Muscle layer of duodenum (tissue), 2 donors: ENCODE data around the gene ZNF575.

Experiments used
- H3K27ac ChIP-seq: one replicate; pipeline ENCODE4 v1.7.0; 2013; ENCODE audit warnings: mild to moderate bottlenecking, low read length
- H3K27me3 ChIP-seq: one replicate; pipeline ENCODE4 v1.7.0; 2013; ENCODE audit warnings: low read depth, mild to moderate bottlenecking, control low read depth, low read length
- H3K36me3 ChIP-seq, 2 donors: one replicate each; pipeline ENCODE4 v1.7.0; 2013; ENCODE audit warnings: low read length in 2 of 2, control low read depth in 1 of 2, mild to moderate bottlenecking in 1 of 2; ENCODE audit not compliant: insufficient read depth in 2 of 2, control insufficient read depth in 1 of 2
- H3K4me1 ChIP-seq, 2 donors: one replicate each; pipeline ENCODE4 v1.7.0; 2013; ENCODE audit warnings: low read length in 2 of 2, mild to moderate bottlenecking in 2 of 2, control low read depth in 1 of 2, moderate library complexity in 1 of 2; ENCODE audit not compliant: insufficient read depth in 2 of 2, control insufficient read depth in 1 of 2
- H3K4me3 ChIP-seq, 2 donors: one replicate each; pipeline ENCODE4 v1.7.0; 2013; ENCODE audit warnings: low read length in 2 of 2, low read depth in 1 of 2, mild to moderate bottlenecking in 1 of 2
- H3K9me3 ChIP-seq, 2 donors: one replicate each; pipeline ENCODE4 v1.7.0; 2013; ENCODE audit warnings: low read length in 2 of 2, control low read depth in 1 of 2, mild to moderate bottlenecking in 1 of 2; ENCODE audit not compliant: control insufficient read depth in 1 of 2
- donor health status: healthy.

ZNF575 gene

GRCh38 chr19:43561139-43561970 is 28.4 kb downstream of the ZNF575 start:
- no peak overlapping the region for H3K27ac ChIP-seq

DNA sequence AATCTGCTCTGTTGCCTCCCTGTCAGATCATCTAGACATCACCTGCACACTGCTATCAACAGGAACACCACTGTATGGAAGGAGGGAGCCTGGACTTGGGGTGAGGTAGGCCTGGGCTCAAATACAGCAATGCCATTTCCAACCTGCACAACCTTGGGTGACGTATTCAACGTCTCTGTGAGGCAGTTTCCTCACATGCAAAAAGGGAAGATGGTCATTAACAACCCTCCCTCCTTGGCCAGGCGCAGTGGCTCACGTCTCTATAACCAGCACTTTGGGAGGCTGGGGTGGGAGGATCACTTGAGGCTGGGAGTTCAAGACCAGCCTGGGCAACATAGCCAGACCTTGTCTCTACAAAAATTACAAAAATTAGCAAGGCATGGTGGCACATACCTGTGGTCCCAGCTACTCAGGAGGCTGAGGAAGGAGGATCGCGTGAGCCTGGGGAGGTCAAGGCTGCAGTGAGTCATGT is 29.3 kb downstream of the ZNF575 start:
- no peaks in the 10 kb centered on the region for H3K27me3 ChIP-seq
- no peaks in the 10 kb centered on the region for H3K9me3 ChIP-seq
- H3K4me1 ChIP-seq: peaks cover 0 to 10% of the 10 kb centered on the region in 2 donors
- peak overlapping the region; percentile 23 for H3K27ac ChIP-seq
- H3K4me3 ChIP-seq: no peak overlapping the region
- peaks cover 0 to 20% of the 10 kb centered on the region in 2 donors for H3K36me3 ChIP-seq

More at GRCh38 chr19:43561139-43561970, 28.4 kb downstream of the ZNF575 start:
- no peaks in the 10 kb centered on the region for H3K27me3 ChIP-seq
- H3K36me3 ChIP-seq: peaks cover 0 to 20% of the 10 kb centered on the region in 2 donors
- no peaks in the 10 kb centered on the region for H3K9me3 ChIP-seq
- no peak overlapping the region for H3K4me3 ChIP-seq
- peaks cover 0 to 10% of the 10 kb centered on the region in 2 donors for H3K4me1 ChIP-seq

GRCh38 chr19:43562698-43563241 is 29.8 kb downstream of the ZNF575 start:
- Histone ChIP-seq H3K36me3 (peaks cover 0 to 20% of the 10 kb centered on the region in 2 donors), H3K4me1 (peaks cover 0 to 10% of the 10 kb centered on the region in 2 donors), H3K27ac (peak overlapping the region; percentile 23), H3K9me3 (no peaks in the 10 kb centered on the region), H3K27me3 (no peaks in the 10 kb centered on the region), H3K4me3 (no peak overlapping the region)

DNA sequence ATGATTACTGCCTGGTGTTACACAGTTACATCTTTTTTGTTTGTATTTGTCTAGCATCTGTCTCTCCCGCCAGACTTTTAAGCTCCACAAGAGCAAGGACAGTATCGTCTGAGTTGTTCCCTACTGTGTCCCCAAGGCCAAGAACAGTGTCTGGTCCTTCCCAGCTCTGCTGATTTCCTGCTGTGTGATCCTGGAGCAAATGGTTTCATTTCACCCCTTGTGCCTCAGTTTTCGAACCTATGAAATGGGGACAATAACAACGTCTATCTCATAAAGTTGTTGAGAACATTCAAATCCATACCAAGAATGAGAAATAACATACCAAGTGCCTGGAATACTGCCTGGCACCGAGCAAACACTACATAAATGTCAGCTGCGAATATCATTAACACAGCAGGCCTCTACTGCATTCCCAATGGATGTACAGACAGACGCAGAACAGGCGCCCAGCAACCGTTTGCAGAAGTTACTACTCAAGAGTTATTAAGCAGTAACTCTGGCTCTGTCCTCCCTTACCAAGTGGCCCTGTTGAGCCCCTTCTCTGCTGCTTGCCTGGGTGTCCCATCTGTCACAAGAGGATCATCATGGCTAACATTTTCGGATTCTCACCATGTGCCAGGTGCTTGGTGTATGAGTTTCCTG is 30.9 kb downstream of the ZNF575 start:
- Histone ChIP-seq H3K27ac (no peak overlapping the region), H3K4me1 (peaks cover 0 to 10% of the 10 kb centered on the region in 2 donors), H3K4me3 (no peak overlapping the region), H3K36me3 (peaks cover 0 to 20% of the 10 kb centered on the region in 2 donors), H3K27me3 (no peaks in the 10 kb centered on the region), H3K9me3 (no peaks in the 10 kb centered on the region)

GRCh38 chr19:43564800-43565199 is 31.8 kb downstream of the ZNF575 start:
- Histone ChIP-seq H3K27me3 (no peaks in the 10 kb centered on the region), H3K27ac (no peak overlapping the region), H3K9me3 (no peaks in the 10 kb centered on the region), H3K4me3 (no peak overlapping the region), H3K36me3 (peaks cover 0 to 15% of the 10 kb centered on the region in 2 donors), H3K4me1 (peaks cover 0 to 10% of the 10 kb centered on the region in 2 donors)

DNA sequence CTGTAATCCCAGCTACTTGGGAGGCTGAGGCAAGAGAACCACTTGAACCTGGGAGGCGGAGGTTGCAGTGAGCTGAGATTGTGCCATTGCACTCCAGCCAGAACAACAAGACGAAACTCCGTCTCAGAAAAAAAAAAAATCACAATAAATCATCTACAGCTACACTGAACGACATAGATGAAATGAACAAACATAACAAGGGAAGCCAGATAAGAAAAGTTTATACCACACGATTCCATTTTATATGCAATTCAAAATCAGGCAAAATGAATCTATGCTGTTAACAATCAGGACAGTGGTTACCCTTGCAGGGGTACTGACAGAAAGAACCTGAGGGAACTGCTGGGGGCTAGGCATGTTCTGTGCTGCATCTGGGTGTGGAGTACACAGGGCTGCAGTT is 36.7 kb downstream of the ZNF575 start:
- Histone ChIP-seq H3K27me3 (no peaks in the 10 kb centered on the region), H3K36me3 (peaks cover 3 to 4% of the 10 kb centered on the region in 2 donors), H3K27ac (no peak overlapping the region), H3K4me1 (peaks cover 3 to 5% of the 10 kb centered on the region in 2 donors), H3K9me3 (no peaks in the 10 kb centered on the region), H3K4me3 (no peak overlapping the region)

DNA sequence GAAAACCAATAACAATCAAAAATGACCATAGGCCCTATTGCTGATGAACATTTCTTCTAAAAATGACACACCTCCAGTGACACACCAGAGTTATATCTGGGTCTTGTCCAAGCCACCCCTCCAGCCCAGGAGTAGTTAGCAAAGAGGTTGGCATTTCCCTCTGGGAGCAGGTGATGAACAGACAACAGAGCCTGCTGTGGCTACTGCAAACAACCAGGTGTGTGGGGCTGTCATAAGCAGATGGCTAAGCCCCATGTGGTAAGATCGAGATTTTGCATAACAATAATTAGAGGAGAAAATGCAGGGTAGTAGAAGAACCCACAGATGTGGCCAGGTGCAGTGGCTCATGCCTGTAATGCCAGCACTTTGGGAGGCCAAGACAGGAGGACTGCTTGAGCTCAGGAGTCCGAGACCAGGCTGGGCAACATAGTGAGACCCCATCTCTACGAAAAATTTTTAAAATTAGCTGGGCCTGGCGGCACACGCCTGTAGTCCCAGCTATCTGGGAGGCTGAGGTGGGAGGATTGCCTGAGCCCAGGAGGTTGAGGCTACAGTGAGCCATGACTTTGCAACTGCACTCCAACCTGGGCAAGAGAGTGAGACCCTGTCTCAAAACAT is 37.3 kb downstream of the ZNF575 start:
- Histone ChIP-seq H3K36me3 (peaks cover 3 to 4% of the 10 kb centered on the region in 2 donors), H3K9me3 (no peaks in the 10 kb centered on the region), H3K27ac (no peak overlapping the region), H3K4me1 (peaks cover 7 to 9% of the 10 kb centered on the region in 2 donors), H3K4me3 (no peak overlapping the region), H3K27me3 (no peaks in the 10 kb centered on the region)

DNA sequence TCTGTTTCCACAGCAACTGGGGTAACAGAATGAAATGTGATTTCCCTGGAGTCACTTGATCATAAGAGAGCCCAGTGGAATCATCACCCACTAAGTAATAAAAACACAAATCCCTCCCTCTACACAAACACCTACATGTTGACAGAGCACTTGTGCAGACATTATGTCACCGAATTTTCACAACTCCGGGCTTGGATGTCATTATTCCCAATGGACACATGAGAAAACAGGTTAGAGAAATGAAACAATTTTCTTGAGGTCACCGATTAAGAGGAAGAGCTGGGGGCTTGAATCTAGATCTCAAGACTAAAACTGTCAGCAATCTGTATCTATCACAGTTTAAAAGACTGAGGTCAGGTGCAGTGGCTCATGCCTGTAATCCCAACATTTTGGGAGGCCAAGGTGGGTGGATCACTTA is 39.2 kb downstream of the ZNF575 start:
- H3K4me1 ChIP-seq: peaks cover 7 to 9% of the 10 kb centered on the region in 2 donors
- H3K27me3 ChIP-seq: no peaks in the 10 kb centered on the region
- H3K9me3 ChIP-seq: no peaks in the 10 kb centered on the region
- H3K36me3 ChIP-seq: peaks cover 3 to 4% of the 10 kb centered on the region in 2 donors
- H3K27ac ChIP-seq: no peak overlapping the region
- H3K4me3 ChIP-seq: no peak overlapping the region

DNA sequence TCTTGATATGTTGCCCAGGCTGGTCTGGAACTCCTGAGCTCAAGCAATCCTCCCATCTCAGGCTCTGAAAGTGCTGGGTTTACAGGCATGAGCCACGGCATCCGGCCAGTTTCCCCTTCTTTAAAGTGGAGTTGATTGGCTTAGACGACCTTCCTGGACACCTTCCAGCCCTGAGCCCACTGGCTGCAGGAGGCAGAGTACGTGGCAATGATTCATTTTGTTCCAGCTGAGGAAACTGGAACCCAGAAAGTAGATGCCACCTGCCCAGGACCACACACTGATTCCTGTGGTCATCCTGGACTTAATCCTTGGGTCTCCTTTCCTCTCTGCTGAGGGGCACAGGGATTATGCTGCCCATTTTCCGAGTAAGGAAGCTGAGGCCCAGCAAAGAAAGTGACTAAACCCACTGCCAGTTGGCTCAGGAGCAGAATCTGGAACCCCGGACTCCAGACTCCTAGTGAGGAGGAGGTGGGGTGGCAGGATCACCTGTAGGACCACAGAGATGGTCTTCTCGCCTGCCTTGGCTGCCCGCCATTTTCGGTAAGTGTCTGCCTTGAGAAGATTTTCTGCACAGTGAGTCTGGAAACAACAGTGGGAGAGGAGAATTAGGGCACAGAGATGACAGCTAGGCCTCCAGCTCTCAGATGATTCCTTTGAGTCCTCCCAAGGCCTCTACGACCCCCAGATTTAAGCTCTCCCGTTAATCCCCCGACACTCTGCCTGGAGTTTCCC is 41.6 kb downstream of the ZNF575 start:
- peak overlapping the region; percentile 97 for H3K27ac ChIP-seq
- H3K4me1 ChIP-seq: peaks cover 7 to 9% of the 10 kb centered on the region in 2 donors
- peaks cover 3 to 4% of the 10 kb centered on the region in 2 donors for H3K36me3 ChIP-seq

GRCh38 chr19:43575156-43575950 is 42.4 kb downstream of the ZNF575 start, which contains the start of the genes PINLYP and XRCC1:
TSS of gene PINLYP (plus strand) at chr19:43575801. CDS start at chr19:43577192, 1,391 bp downstream.
TSS of gene XRCC1 (minus strand) at chr19:43575527. CDS start at chr19:43575458, 69 bp downstream.
- peaks cover 7 to 9% of the 10 kb centered on the region in 2 donors for H3K4me1 ChIP-seq
- H3K27me3 ChIP-seq: no peaks in the 10 kb centered on the region
- peak within 1 kb of the TSS; percentile 97 to 100 for H3K4me3 ChIP-seq
- H3K27ac ChIP-seq: peak within 1 kb of the TSS; percentile 97
- no peaks in the 10 kb centered on the region for H3K9me3 ChIP-seq
- H3K36me3 ChIP-seq: peaks cover 3 to 4% of the 10 kb centered on the region in 2 donors

More for the DNA sequence above, 41.6 kb downstream of the ZNF575 start:
- no peaks in the 10 kb centered on the region for H3K27me3 ChIP-seq
- no peaks in the 10 kb centered on the region for H3K9me3 ChIP-seq
- peak overlapping the region; percentile 97 to 100 for H3K4me3 ChIP-seq
